Measurements from ENCODE around the gene C5orf22. TPM values are rescaled to one million over a fixed set of nuclear protein-coding genes. Genes with fewer than 3 reads are reported as not detected.

C5orf22 gene
- total and polyA plus RNA-seq, 2 of the 13 experiments (the other 11 are each of a cell fraction or from before 2014, with no cell fraction given) = 14.0 to 21.5 TPM

DNA sequence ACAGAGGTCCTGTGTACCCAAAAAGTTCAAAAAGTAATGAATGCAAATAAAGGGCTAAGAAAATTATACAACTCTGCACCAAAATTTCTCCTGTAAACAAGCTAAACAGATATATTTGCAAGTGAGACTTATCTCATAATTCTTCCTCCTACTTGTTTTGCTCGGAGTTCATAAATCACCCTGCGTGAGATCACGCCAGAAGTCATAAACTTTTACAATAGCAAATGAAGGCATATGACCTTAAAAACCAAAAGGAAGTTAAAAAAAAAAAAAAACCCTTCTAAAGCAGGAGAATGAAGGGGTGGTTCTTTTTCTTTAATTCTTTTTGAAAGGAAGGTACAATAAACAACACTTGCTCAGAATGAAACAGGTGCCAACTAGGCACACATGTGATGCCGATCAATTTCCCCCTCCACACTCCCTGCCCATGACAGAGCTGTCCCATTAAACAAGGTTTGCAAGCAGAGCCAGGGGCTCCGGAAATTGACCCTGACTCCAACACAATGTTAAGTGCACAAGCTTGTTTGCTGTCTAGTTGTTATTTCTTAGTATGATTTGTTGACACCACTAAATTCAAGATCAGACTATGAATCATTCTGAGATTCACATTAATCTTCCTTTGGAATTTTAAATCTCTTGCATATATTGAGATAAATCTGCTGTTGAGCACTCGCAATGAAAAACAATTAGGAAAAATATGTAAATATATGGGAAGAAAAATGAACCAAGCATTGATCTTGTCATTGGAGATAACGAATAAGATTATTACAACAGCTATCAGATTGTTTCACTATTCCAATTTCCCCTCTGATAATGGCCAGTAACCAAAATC, 46.5 kb upstream of the C5orf22 start:
- intact Hi-C loops (cut with micrococcal nuclease; ENCODE audit: unreplicated experiment) (no loop called here), in situ Hi-C loops (cut with HindIII; ENCODE audit: extremely low pct_ligation_motif_present, low pct_unique_long_range_greater_than_20kb) (no loop called here)
- 98% methylated on average over 7 of the region's 7 CpGs for WGBS (ENCODE audit: low lambda C conversion rate)
- Histone ChIP-seq H3K27me3 (ENCODE audit: control insufficient read depth in 1 of 2, insufficient read depth in 2 of 2, low read length in 2 of 2) (no peaks in the 10 kb centered on the region), H3K36me3 (replicated peaks in 1 of 2; ENCODE audit: control insufficient read depth in 1 of 2, insufficient read depth in 2 of 2, low read length in 2 of 2) (peaks cover 6 to 47% of the 10 kb centered on the region in 2 experiments; a peak in 4 of 5 replicates), H3K9me3 (ENCODE audit: low read length) (no peaks in the 10 kb centered on the region), H2AFZ (ENCODE audit: low read length) (no peak overlapping the region), H3K4me1 (ENCODE audit: insufficient read depth, low read length) (no peaks in the 10 kb centered on the region), H3K4me2 (ENCODE audit: low read depth, low read length) (no peak overlapping the region), H3K4me3 (replicated peaks in 1 of 3; ENCODE audit: insufficient read depth in 1 of 3, low read depth in 2 of 3, low read length in 3 of 3) (no peak overlapping the region), H3K79me2 (ENCODE audit: insufficient read depth, low read length) (no peaks in the 10 kb centered on the region), H3K27ac (ENCODE audit: extremely low read length, insufficient read depth, low read length) (no peak overlapping the region), H4K20me1 (ENCODE audit: insufficient read depth, low read length) (no peaks in the 10 kb centered on the region), H3K9ac (ENCODE audit: insufficient read depth, low read depth, low read length) (no peak overlapping the region)
- FAIRE-seq (no peak), ATAC-seq (no peak), DNase-seq (ENCODE audit: low spot score) (no peak)
- no peak for TF ChIP-seq NFE2L1 (CRISPR knock-in tag; IDR thresholded peaks at IDR 0.05; ENCODE audit: borderline replicate concordance)
- TF ChIP-seq ZNF569 (CRISPR knock-in tag; IDR thresholded peaks at IDR 0.05; ENCODE audit: borderline replicate concordance) = no peak
- TF ChIP-seq DMAP1 (CRISPR knock-in tag; IDR thresholded peaks at IDR 0.05) = no peak
- TF ChIP-seq ZNF138 (CRISPR knock-in tag; IDR thresholded peaks at IDR 0.05; ENCODE audit: low read depth) = no peak
- no peak for TF ChIP-seq NPAS2 (CRISPR knock-in tag; IDR thresholded peaks at IDR 0.05; ENCODE audit: borderline replicate concordance)
- TF ChIP-seq POGZ (CRISPR knock-in tag; IDR thresholded peaks at IDR 0.05) = no peak
- no peak for TF ChIP-seq HDAC1 (CRISPR knock-in tag; IDR thresholded peaks at IDR 0.05)
- no peak for TF ChIP-seq ZFP37 (CRISPR knock-in tag; IDR thresholded peaks at IDR 0.05; ENCODE audit: borderline replicate concordance)
- TF ChIP-seq HNRNPH1 (optimal IDR thresholded peaks at IDR 0.05; ENCODE audit: low read depth, low read length) = no peak
- no peak for TF ChIP-seq TEAD3 (CRISPR knock-in tag; optimal IDR thresholded peaks at IDR 0.05; ENCODE audit: borderline replicate concordance)
- no peak for TF ChIP-seq ZNF747 (CRISPR knock-in tag; IDR thresholded peaks at IDR 0.05; ENCODE audit: borderline replicate concordance)
- TF ChIP-seq YEATS2 (CRISPR knock-in tag; IDR thresholded peaks at IDR 0.05; ENCODE audit: borderline replicate concordance) = no peak
- no peak for TF ChIP-seq GLI4 (CRISPR knock-in tag; IDR thresholded peaks at IDR 0.05; ENCODE audit: borderline replicate concordance)
- TF ChIP-seq ZNF607 (CRISPR knock-in tag; IDR thresholded peaks at IDR 0.05; ENCODE audit: borderline replicate concordance) = no peak
- TF ChIP-seq KLF9 (CRISPR knock-in tag; IDR thresholded peaks at IDR 0.05; ENCODE audit: low read depth) = no peak
- ChIA-PET CTCF (ENCODE audit: low intra/inter-chr PET ratio, low total read pairs) (no interaction called here), POLR2A (no interaction called here)
- BruUV-seq (replicated peaks) = no TSS peak
